Psoas muscle (tissue), 8 donors: ENCODE data around the gene AKAP7. TPM values are rescaled to one million over a fixed set of nuclear protein-coding genes. Genes with fewer than 3 reads are reported as not detected.

ENCODE experiments used
- ATAC-seq, 4 donors: fragments of 200-7000 bp; cut with Tn5 transposase; one replicate each; pipeline ENCODE4 v1.9.1; 2020; ENCODE audit warnings: moderate library complexity in 3 of 4, mild to moderate bottlenecking in 2 of 4
- DNase-seq, 2 donors: peaks; one replicate each; pipeline ENCODE4 v3.0.0-alpha.2; 2020
- H3K27ac ChIP-seq: fragments of 200-600 bp; one replicate; pipeline ENCODE4 v1.8.0; 2022
- H3K27me3 ChIP-seq, 3 donors: fragments of 200-600 bp in 1 of 3; one replicate each; pipeline versions ENCODE4 v1.6.1 to v1.8.0; 2013 to 2022; ENCODE audit warnings: low read length in 2 of 3, mild to moderate bottlenecking in 2 of 3, moderate library complexity in 1 of 3; ENCODE audit not compliant: insufficient read depth in 3 of 3
- H3K36me3 ChIP-seq, 2 donors: fragments of 200-600 bp in 1 of 2; one replicate each; pipeline versions ENCODE4 v1.6.1 to v1.8.0; 2013 to 2022; ENCODE audit warnings: low read depth in 1 of 2, mild to moderate bottlenecking in 1 of 2, moderate library complexity in 1 of 2; ENCODE audit not compliant: insufficient read depth in 1 of 2
- H3K4me1 ChIP-seq: fragments of 200-600 bp; one replicate; pipeline ENCODE4 v1.8.0; 2022
- H3K4me3 ChIP-seq: fragments of 200-600 bp; one replicate; pipeline ENCODE4 v1.8.0; 2022; ENCODE audit warnings: mild to moderate bottlenecking
- H3K9me3 ChIP-seq: fragments of 200-600 bp; one replicate; pipeline ENCODE4 v1.8.0; 2022
- CTCF ChIP-seq: fragments of 200-600 bp; IDR thresholded peaks from one replicate; pipeline ENCODE4 v1.8.0; 2022; ENCODE audit warnings: antibody characterized with exemption
- WGBS, 3 donors: extraction: QIAGEN DNeasy Blood & Tissue Kit; methylation state at CpG; one replicate each; pipeline versions ENCODE4 v1.1.6 to v1.1.7; 2013; 5-methylcytosine and 5-hydroxymethylcytosine counted together
- intact Hi-C, 2 donors: fragments of 100-400 bp; cut with DNase I; formaldehyde crosslinking; loops; one replicate each; pipeline versions ENCODE4 v1.11.0 to v1.14.2; 2022
- polyA plus RNA-seq, 3 donors: library from polyadenylated mRNA; stranded (reverse); fragments of 200-250 nt; gene quantifications; one replicate each; pipeline ENCODE4 v1.2.3, GENCODE V29; 2013
- total RNA-seq, 4 donors: library from RNA; stranded (reverse); fragmentation: NEBNext Ultra II Directional in 2 of 4; extraction: Animal tissue kit (Norgen Biotek cat#: 25700) in 2 of 4; gene quantifications; one replicate each; pipeline versions ENCODE4 v1.2.1 to v1.2.4, GENCODE V29; 2021 to 2023
- donor health status: healthy with polysubstance abuse.
- donor health status: DM: no; HTN: no; CAD: no; lungs with moderate emphysema.
- donor health status: Bipolar disorder and iron deficiency.
- donor health status: healthy.
- donor health status: DM: yes; HTN: yes; CAD: no.
- donor health status: DM: no; HTN: no; CAD: no.
- donor health status: DM: no; HTN: no; CAD: no.
- donor health status: DM: yes; HTN: yes; CAD: no.

AKAP7 gene
- total and polyA plus RNA-seq, 7 donors, result 1.3 to 11.5 (median 9.8) TPM

- no peaks in the 10 kb centered on the region for H3K4me1 ChIP-seq
- ATAC-seq, result no peak
- H3K27me3 ChIP-seq, result no peaks in the 10 kb centered on the region
- H3K4me3 ChIP-seq, result no peak overlapping the region
- no peaks in the 10 kb centered on the region for H3K9me3 ChIP-seq
- no peak overlapping the region for H3K27ac ChIP-seq
- 55 to 64% (median 57%) methylated on average over 1 of the region's 1 CpG for WGBS, 3 donors
- H3K36me3 ChIP-seq, result peaks cover 0 to 5% of the 10 kb centered on the region in 2 donors
- no peak for TF ChIP-seq CTCF
- DNase-seq, result no peak
- intact Hi-C loops, result no loop called here
Observed at GRCh38 chr6:131208787-131209186, 73.5 kb downstream of the AKAP7 start.

GRCh38 chr6:131210469-131210868 lies 75.2 kb downstream of the AKAP7 start:
- WGBS, 3 donors, result 76 to 78% (median 77%) methylated on average over 2 of the region's 2 CpGs
- Histone ChIP-seq H3K4me3 (no peak overlapping the region), H3K27me3 (no peaks in the 10 kb centered on the region), H3K4me1 (no peaks in the 10 kb centered on the region), H3K27ac (no peak overlapping the region), H3K36me3 (peaks cover 0 to 5% of the 10 kb centered on the region in 2 donors), H3K9me3 (no peaks in the 10 kb centered on the region)
- intact Hi-C loops, result no loop called here
- DNase-seq (no peak), ATAC-seq (no peak)
- TF ChIP-seq CTCF, result no peak

GRCh38 chr6:131212024-131212423 lies 76.8 kb downstream of the AKAP7 start:
- ATAC-seq (no peak), DNase-seq (no peak)
- no peak for TF ChIP-seq CTCF
- no peaks in the 10 kb centered on the region for H3K4me1 ChIP-seq
- peaks cover 0 to 5% of the 10 kb centered on the region in 2 donors for H3K36me3 ChIP-seq
- intact Hi-C loops, result no loop called here
- no peak overlapping the region for H3K4me3 ChIP-seq
- WGBS, 3 donors, result 93 to 94% (median 93%) methylated on average over 5 of the region's 5 CpGs
- no peak overlapping the region for H3K27ac ChIP-seq
- no peaks in the 10 kb centered on the region for H3K27me3 ChIP-seq
- H3K9me3 ChIP-seq, result no peaks in the 10 kb centered on the region

- Histone ChIP-seq H3K36me3 (peaks cover 0 to 5% of the 10 kb centered on the region in 2 donors), H3K27me3 (no peaks in the 10 kb centered on the region), H3K9me3 (no peaks in the 10 kb centered on the region), H3K4me1 (no peaks in the 10 kb centered on the region), H3K27ac (no peak overlapping the region), H3K4me3 (no peak overlapping the region)
- ATAC-seq (no peak), DNase-seq (no peak)
- 65 to 73% (median 70%) methylated on average over 1 of the region's 1 CpG for WGBS, 3 donors
- no peak for TF ChIP-seq CTCF
- intact Hi-C loops, result no loop called here
Observed at GRCh38 chr6:131212913-131213312, 77.6 kb downstream of the AKAP7 start.

GRCh38 chr6:131213501-131213990 lies 78.3 kb downstream of the AKAP7 start:
- Histone ChIP-seq H3K27ac (no peak overlapping the region), H3K4me3 (no peak overlapping the region), H3K9me3 (no peaks in the 10 kb centered on the region), H3K27me3 (no peaks in the 10 kb centered on the region), H3K4me1 (no peaks in the 10 kb centered on the region), H3K36me3 (peaks cover 0 to 3% of the 10 kb centered on the region in 2 donors)
- no peak for TF ChIP-seq CTCF
- ATAC-seq (no peak), DNase-seq (no peak)
- 53 to 65% (median 54%) methylated on average over 3 of the region's 3 CpGs for WGBS, 3 donors
- intact Hi-C loops, result no loop called here
